ENCODE measurements around the gene HIPK1.
"Not testable (repeated sequence)": the region's sequence is repeated elsewhere in the genome, so short reads cannot be mapped to it uniquely, and the experiment has no call there.

The HIPK1 gene

GRCh38 chr1:113982949-113983348, 53.8 kb downstream of the HIPK1 start:
- DNase-seq (ENCODE audit: low read depth in 2 of 2) = no peak

- DNase-seq (ENCODE audit: low read depth in 2 of 2) = no peak
Observed at GRCh38 chr1:113983391-113983790, 54.3 kb downstream of the HIPK1 start.

DNA sequence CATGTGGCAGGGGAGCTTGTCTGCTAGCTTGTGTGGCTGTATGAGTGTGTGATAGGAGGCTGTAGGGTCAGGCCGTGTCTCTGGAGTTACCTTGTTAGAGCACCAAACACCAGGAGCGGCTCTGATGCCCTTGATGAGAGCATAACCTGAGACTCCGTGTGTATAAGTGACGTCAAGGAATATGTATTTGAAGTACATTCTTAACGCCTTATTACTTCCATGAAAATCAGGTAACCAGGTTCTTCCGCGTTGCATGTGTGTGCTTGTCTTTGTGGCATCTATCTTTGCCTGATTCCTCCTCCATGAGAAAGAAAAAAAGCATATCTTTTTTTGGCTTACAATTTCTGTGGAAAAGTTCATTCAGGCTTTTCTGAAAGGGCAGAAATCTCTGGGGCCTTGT, 54.7 kb downstream of the HIPK1 start:
- no peak for DNase-seq (ENCODE audit: low read depth in 2 of 2)

- DNase-seq (ENCODE audit: low read depth in 2 of 2) = no peak
Observed at GRCh38 chr1:113984710-113985109, 55.6 kb downstream of the HIPK1 start.

- no peak for DNase-seq (ENCODE audit: low read depth in 2 of 2)
Observed at GRCh38 chr1:113986802-113987201, 57.7 kb downstream of the HIPK1 start.

- no peak for DNase-seq (ENCODE audit: low read depth in 2 of 2)
Observed at GRCh38 chr1:113987259-113987658, 58.1 kb downstream of the HIPK1 start.

GRCh38 chr1:113990530-113990929, 61.4 kb downstream of the HIPK1 start:
- DNase-seq (ENCODE audit: low read depth in 2 of 2) = no peak

- DNase-seq (ENCODE audit: low read depth in 2 of 2) = no peak
Observed at GRCh38 chr1:113990961-113991360, 61.8 kb downstream of the HIPK1 start.

GRCh38 chr1:113991467-113991997, 62.4 kb downstream of the HIPK1 start:
- no peak for DNase-seq (ENCODE audit: low read depth in 2 of 2)

DNA sequence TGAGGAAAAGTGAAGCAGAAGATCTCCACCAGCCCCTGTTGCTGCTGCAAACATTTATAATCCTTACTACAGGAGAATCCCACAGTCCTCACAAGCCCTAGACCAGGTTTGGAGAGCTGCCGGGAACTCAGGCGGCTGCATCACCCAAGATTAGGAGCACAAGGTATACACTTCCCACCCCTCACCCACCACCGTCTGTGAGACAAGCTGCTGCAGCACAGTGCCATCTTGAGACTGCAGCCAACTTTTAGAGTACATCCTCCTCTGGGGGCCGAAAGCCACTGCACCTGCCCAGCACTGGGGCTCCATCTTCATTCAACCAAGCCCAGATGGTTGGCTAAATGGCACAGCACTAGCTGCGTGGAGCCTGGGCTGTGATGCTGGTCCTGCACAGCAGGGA, 63.9 kb downstream of the HIPK1 start:
- no peak for DNase-seq (ENCODE audit: low read depth in 2 of 2)

DNA sequence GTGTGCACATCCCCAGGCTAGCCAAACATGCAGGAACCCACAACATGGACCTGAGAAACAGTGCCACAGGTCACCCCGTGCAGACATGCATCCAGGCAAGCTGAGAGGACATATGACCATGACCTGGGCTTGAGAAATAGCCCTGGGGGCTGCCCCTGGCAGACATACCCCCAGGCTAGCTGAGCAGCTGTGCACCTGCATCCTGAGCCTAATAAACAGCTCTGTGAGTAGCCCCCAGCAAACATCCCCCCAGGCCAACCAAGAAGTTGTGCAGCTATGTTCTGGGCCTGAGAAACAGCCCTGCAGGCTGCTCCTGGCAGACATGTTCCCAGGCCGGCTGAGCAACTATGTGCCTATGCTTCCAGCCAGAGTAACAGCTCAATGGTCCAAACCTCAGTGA, 64.6 kb downstream of the HIPK1 start:
- no peak for DNase-seq (ENCODE audit: low read depth in 2 of 2)

- no peak for DNase-seq (ENCODE audit: low read depth in 2 of 2)
Observed at GRCh38 chr1:113995382-113995781, 66.3 kb downstream of the HIPK1 start.

DNA sequence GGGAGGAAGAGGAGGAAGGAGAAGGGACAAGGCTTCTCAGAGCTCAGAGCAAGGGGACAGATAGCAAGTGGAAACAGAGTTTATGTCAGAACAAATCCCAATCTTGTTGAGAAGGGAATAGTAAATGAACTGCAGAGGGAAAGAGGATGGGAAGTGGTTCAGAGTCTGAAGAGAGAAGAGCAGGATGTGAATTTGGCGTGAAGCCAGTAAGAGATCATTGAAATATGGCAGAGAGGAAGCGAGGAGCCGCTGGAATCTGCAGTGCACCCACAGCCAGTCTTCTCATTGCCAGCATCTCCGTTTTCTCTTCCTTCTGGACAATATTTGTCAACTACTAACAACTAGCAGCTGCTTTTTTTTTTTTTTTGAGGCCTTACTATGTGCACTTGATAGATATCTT, 69.2 kb downstream of the HIPK1 start:
- no peak for DNase-seq (ENCODE audit: low read depth in 2 of 2)

- DNase-seq (ENCODE audit: low read depth in 2 of 2) = no peak
Observed at GRCh38 chr1:113999233-113999632, 70.1 kb downstream of the HIPK1 start.

GRCh38 chr1:113999799-114000198, 70.7 kb downstream of the HIPK1 start:
- DNase-seq (ENCODE audit: low read depth in 2 of 2) = no peak

DNA sequence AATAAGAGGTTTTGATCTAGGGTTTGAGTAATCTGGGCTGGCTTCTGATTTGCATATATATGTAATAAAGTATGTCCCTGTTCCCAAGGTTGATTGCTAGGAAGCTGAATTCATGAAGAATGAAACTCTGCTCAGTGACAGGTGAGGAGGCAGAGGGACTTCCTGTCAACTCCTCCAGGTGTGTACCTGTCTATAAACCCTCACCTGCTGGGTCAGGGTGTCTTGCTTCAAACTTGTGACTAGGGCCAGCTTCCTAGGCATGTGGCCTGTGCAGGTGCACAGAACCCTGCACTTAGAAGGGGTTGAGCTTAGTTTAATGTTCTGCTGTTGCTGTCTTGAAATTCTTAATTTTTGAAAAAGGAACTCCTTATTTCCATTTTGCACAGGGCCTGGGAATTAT, 71.3 kb downstream of the HIPK1 start:
- no peak for DNase-seq (ENCODE audit: low read depth in 2 of 2)

DNA sequence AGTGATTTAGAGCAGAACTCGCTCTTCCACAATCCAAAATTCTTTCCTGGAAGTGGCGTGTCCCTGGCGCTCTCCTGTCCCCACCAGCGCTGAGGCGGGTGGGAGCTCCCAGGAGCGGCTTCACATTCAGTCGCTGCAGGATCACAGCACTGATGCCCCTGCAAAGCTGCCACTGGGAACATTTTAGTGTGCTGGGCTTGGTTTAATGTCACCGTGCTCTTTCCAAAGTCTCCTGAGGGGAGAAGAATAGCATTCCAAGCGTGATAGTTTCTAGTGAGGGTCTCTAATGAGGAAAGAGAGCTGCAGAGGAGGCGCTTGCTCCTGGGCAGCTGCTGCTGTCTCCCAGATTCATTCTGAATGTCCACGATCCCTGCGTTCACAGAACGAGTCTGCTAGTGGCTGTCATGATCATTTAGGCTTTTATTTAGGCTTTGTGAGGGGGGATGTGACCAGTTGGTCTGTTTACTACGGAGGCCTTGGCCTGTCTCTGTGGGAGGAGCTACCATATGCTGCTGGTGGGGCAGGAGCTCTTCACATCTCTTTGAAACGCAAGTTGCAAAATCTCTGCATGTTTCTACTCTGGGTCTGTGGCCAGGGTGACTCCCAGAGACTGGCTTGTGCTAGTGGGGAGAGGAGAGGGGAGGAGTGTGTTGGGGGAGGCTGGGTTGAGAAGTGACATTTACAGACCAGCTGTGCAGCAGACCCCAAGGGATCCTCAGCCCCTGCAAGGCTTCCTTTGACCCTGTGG, 73.5 kb downstream of the HIPK1 start:
- DNase-seq (ENCODE audit: low read depth in 2 of 2) = no peak

- DNase-seq (ENCODE audit: low read depth in 2 of 2) = no peak
Observed at GRCh38 chr1:114003431-114003830, 74.3 kb downstream of the HIPK1 start.

DNA sequence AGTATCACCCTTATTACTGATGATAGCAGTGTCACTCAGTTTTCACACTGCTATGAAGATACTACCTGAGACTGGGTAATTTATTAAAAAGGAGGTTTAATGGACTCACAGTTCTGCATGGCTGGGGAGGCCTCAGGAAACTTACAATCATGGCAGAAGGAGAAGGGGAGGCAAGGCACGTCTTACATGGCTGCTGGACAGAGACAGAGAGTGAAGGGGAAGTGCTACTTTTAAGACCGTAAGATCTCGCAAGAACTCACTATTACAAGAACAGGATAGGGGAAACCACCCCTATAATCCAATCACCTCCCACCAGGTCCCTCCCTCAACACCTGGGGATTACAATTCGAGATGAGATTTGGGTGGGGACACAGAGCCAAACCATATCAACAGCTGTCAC, 77.7 kb downstream of the HIPK1 start:
- not testable (repeated sequence) for DNase-seq (ENCODE audit: low read depth in 2 of 2)

- no peak for DNase-seq (ENCODE audit: low read depth in 2 of 2)
Observed at GRCh38 chr1:114008480-114008941, 79.4 kb downstream of the HIPK1 start.

DNA sequence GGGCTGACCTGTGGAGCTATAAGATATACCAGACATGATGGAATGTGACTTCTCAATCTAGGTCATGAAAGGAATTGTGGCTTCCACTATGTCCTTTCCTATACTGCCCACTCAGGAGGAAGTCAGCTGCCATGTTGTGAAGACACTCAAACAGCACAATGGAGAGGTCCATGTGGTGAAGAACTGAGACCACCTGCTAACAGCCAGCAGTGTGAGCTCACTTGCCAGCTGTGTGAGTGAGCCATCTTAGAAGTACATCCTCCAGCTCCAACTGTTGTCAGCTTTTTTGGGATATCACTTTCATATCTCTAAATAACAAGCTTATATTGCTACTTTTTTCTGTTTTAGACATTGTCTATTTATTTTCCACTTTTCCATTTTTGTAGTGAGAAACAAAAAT, 79.9 kb downstream of the HIPK1 start:
- DNase-seq (ENCODE audit: low read depth in 2 of 2) = no peak

DNA sequence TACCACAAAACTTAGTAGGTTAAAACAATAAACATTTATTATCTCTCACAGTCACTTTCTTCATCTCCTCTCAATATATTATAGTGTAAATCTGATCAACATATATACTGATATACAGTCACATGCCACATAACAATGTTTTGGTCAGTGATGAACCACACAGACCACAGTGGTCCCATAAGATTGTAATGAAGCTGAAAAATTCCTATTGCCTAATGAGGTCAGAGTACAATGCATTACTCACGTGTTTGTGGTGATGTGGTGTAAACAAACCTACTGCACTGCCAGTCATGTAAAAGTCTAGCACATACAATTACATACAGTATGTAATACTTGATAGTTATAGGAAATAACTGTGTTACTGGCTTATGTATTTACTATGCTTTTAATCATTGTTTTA, 80.3 kb downstream of the HIPK1 start:
- DNase-seq (ENCODE audit: low read depth in 2 of 2) = no peak

- DNase-seq (ENCODE audit: low read depth in 2 of 2) = no peak
Observed at GRCh38 chr1:114010433-114011184, 81.5 kb downstream of the HIPK1 start.
